HCEC 1CT (cell line): ENCODE results near the gene CA11.

Source experiments
- DNase-seq: peaks from one replicate; pipeline ENCODE4 v3.0.0-alpha.2; 2017

CA11 gene

DNA sequence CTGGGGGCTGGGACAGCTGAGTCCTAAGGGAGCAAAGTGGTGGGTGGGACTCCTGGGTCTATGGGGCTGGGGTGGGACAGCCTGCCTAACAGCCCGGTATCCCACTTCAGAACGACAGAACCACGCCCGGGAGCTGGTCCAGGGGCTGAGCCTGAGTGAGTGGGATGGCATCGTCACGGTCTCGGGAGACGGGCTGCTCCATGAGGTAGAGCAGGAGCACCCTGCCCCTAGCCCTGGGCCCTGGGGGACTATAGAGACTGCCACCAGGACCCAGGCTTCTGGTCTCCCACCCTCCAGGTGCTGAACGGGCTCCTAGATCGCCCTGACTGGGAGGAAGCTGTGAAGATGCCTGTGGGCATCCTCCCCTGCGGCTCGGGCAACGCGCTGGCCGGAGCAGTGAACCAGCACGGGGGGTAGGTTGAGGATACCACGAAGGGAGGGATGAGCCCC is 18.1 kb downstream of the CA11 start:
- DNase-seq, result no peak

DNA sequence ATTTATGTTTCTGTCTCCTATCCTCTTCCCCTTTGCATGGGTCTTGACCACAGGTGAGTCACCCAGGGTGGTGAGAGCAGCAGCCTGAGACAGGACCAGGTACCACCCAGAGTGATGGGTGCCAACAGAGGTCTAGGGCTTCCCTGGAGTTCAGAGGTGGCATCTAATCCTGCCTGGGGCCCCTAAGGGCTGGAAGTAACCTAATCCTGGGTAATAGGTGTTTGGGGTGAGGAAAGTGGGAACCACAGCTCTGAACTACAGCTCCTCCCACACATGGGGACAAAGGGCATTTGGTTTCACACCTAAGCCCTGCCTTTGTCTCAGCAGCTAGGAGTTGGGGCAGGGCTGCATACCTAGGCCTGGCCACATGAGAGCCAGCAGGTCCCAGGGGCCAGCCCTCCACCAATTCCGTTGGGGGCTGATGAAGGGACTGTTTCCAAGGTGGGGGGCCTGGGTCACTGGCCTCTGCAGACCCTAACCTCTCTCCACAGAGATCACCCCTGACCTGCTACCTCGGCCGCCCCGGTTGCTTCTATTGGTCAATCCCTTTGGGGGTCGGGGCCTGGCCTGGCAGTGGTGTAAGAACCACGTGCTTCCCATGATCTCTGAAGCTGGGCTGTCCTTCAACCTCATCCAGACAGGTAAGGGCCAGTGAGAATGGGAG is 18.7 kb downstream of the CA11 start:
- no peak for DNase-seq

DNA sequence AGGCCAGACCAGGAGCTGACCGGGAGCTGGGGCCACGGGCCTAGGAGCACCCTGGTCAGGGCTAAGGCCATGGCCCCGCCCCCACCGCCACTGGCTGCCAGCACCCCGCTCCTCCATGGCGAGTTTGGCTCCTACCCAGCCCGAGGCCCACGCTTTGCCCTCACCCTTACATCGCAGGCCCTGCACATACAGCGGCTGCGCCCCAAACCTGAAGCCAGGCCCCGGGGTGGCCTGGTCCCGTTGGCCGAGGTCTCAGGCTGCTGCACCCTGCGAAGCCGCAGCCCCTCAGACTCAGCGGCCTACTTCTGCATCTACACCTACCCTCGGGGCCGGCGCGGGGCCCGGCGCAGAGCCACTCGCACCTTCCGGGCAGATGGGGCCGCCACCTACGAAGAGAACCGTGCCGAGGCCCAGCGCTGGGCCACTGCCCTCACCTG is 20.1 kb downstream of the CA11 start:
- no peak for DNase-seq

DNA sequence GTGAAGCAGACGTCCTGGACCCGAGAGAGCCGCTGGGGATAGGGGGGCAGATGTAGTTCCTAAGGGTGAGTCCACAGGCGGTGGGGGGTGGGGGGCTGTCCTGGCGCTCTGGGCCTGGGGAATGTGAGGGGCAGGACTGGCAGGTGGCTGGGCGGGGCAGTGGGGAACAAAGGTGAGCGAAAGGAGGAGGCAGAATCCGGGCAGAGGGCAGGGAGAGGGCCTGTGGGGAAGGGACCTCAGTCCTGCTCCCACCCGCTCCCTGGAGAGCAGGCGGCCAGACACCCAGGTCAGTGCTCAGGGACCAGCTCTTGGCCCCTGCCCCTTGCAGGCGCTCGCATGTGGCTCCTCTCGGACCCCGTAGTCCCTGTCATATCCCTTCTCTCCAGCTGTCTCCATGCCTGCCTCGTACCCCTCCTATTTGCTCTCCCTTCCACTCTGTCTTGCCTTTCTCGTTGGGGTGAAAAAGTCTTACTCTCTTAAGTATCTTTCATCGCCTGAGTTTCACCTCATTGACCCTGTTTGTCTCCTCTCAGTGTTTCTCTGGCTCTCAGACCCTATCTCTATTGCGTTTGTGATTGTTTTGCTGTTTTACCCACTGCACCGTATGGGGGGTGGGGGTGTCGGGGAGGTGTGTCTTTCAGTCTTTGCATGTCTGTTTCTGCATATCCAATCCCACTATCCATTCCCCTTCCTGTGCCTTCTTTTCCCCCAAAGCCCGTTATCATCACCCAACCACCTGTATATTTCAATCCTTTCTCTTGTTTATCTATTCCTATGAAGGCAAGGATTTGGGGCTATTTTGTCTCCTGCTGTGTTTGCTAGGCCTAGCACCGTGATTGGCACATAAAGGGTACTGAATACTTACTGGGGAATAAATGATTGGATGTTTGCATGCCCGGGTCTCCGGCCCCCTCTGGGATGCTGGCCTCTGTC is 20.9 kb downstream of the CA11 start:
- no peak for DNase-seq

DNA sequence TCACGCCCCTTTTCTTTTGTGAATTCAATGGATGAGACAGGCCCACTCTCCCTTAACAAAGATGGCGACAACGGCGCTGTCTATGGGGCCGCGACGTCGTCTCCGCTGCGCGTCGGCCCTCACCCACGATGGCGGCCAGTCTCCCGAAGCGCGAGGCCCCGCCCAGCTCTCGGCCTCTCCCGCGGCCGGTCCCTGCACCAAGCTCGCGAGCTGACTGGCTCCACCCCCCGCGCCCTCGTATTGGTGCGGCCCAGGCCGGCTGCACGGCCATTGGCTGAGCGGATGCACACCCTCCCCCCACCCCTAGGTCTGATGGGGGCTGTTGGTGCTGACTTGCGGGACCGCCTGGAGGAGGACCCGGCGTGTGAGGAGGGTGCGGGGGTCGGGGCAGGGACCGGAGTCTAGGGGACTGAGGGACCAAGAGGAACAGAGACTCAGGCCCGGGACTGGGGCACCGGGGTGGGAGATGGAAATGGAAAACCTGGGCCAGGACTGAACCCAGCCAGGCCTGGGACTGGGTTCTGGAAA is 21.9 kb downstream of the CA11 start:
- peak; percentile 97 for DNase-seq

DNA sequence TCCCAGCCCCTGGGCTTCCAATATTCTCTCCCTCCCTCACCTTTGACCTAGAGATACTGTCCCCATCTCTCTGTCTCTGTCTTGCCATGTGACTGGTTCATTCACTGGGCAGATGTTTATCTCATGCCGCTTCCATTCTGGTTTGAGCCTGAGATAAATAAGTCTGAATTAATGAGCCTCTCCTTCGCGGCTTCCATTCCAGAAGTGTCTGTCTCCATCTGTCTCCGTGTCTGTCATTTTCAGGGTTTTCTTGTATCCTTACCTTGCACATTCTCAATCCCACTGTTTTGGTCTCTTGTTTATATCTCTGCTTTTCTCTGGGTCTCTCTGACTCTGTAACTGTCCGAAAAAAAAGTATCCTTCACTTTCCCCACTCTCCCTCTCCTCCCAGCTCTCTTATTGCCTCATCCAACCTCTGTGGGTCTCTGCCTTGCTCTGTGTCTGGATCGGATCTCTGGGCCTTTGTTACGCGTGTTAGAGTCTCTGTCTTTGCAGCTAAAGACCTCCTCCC is 22.4 kb downstream of the CA11 start:
- no peak for DNase-seq

DNA sequence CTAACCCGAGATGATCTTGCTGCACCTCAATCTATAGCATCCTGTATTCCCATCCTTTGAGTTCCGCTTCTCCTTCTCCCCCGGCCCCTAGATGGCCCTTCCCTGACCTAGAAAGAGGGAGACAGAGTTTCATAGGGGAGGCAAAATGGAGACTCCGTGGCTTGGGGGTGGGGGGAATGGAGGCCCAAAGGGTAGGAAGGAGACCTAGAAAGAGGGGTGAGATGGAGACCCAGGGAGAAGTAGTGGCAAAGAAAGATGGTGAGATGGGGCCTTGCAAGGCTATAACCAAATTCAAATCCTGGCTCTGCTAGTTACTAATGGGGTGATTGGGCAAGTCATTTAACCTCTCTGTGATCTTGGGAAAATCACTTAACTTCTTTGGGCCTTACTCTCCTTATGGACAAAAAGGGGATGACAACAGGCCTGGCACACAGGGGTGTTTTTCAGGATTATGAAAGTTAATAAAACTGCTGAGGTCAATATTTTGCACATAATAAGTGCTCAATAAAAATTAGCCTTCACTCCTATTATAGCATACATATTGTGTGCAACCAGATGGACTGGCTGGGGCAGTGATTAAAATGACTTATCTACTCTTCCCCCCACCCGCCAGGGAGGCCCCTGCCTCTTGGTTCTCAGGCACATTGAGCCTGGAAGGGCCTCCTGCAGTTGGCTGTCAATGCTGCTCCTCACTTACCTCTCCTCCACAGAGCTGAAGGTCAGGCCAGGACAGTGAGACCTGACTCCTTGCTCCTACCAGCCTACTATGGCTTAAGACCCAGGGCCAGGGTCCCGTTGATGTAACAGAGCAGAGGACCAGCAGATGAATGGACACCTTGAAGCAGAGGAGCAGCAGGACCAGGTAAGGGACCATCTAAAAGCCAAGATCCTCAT is 26.0 kb downstream of the CA11 start:
- DNase-seq, result peak; percentile 38

DNA sequence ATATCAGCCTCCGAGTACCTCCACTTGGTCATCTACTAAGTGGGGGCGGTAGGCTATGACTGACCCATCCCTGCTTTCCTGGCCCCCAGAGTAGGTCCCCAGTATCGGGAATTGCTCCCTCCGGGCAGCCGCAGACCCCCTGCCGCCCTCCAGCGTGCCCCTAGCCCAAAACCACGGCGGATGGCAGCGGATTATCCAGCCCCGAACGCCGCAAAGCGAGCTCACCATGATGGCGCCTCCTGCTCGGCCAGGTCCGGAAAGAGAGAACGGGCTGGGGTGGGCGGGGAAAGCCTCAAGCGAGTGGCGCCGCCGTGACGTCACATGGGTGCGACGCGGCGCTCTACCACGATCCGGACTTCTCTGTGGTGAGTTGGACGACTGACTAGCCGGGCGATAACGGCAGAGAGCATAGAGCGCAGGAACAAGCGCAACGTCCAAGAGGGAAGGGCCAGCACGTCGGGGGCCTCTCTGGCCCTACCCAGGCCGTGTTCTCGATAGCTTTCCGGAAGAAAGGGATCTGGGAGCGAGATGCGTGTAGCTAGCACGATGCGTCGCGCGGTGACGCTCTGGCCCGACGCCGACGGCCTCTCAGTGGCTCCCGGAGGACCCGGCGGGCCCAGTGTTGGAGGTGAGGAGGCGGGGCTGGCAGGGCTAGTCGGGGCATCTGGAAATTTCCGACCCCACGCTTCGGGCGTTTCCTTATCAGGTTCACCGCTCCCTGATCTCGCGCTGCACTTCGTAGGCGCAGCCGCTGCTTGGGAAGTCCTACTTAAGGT is 26.9 kb downstream of the CA11 start, which contains the start of the genes RPL18 and SPHK2:
RPL18 (minus strand) TSS at position 263 of the 776 bp plus-strand sequence; CDS start at position 228, 35 bp downstream.
SPHK2 (plus strand) TSS at position 591 of the 776 bp plus-strand sequence. CDS start 1,009 bp downstream, outside the sequence.
- peak; percentile 100 for DNase-seq

DNA sequence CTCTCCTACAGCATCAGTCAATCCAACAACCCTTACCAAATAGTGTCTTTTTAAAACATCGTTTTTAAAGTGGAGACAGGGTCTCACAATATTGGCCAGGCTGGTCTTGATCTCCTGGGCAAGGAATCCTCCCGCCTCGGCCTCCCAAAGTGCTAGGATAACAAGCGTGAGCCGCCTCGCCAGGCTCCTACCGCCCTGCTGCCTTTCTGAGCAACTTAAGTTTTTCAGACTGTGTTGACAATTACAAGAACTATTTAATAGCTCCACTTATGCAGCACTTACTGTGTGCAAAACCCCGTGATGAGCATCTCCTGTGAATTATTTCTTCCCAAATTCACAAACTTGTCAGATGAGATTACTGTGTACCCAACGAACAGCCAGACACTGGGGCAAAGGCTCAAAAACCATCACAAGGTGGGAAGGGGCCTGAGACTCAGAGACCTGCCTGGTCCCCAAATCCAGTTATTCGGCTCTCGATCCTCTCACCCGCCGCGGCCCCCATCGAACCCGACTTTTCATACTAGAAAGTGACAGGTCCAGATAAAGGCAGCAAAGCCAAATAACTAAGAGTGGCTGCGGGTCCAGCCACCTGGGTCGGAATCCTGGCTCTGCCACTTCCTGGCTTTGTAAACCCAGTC is 27.6 kb downstream of the CA11 start:
- no peak for DNase-seq

DNA sequence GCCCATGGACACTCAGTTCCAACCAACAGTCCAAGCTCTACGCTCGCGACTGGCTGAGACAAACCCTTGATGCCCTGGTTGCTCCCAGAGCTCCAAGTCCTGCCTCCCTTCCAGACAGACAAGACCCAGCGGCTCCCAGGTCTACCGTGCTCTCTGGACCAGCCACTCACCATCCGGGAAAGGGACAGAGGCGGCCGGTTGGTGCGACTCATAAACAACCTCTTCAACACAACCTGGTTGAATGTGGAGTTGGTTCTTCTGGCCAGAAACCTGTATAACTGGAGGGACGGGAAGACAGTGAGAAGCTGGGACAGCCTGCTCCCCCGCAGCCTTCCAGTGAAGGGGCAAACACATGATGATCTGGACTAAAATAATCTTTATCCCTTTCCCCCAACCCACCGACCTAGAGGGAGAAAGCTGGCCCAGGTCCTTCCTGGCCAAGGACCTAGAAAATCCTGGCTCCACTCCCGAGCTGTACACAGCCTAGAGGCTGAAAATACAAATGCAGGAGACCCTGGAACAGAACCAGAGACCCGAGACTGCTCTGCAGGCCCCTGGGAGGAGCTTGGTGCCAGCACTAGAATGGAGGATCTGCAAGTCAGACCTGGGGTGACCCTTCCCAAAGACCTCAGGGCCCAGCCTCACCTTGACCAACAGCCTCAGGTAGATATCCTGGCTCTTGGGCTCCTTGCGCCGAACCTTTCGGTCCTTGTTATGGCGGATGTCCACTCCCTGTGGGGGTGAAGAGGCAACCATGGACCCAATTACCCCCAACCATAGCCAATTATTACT is 28.6 kb downstream of the CA11 start:
- DNase-seq, result no peak

DNA sequence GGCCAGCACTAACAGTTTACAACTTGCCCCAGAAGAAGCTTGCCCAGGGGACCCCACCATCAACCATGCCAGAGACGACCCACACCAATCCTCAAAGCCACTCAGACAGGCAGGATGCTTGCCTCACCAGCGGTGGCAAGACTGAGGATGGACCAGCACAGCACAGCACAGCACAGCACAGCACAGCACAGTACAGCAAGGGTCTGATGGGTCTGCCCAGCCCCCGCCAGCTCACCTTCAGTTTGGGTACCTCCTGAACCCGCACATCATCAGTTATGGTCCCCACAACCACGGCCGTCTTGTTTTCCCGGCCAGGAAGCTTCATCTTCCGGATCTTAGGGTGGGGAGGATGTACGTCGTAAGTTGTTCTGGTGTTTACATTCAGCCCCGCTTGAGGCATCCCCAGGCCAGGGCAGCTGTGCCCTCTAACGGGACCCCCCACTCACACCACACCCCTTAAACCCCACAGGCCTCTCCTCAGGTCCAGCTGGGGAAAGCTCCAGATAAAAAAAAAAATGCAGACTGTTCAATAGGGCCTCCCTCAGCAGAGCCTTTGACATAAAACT is 29.4 kb downstream of the CA11 start:
- DNase-seq, result no peak

DNA sequence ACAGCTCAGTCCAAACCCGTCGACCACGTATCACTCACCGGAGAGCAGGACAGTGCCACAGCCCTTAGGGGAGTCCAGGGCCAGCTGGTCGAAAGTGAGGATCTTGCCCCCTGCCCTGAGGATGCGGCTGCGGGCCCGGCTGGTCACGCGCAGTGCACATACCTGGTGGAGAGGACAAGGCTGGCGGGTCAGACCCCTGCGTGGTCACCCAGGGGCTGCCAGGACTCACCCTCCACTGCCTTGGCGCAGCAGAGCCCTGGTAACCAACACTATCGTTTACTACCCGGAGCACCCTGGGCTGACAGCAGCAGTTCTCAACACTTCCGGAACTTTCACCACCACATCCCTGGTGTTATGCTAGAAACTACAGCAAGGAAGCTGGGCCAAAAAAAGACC is 29.9 kb downstream of the CA11 start:
- no peak for DNase-seq

DNA sequence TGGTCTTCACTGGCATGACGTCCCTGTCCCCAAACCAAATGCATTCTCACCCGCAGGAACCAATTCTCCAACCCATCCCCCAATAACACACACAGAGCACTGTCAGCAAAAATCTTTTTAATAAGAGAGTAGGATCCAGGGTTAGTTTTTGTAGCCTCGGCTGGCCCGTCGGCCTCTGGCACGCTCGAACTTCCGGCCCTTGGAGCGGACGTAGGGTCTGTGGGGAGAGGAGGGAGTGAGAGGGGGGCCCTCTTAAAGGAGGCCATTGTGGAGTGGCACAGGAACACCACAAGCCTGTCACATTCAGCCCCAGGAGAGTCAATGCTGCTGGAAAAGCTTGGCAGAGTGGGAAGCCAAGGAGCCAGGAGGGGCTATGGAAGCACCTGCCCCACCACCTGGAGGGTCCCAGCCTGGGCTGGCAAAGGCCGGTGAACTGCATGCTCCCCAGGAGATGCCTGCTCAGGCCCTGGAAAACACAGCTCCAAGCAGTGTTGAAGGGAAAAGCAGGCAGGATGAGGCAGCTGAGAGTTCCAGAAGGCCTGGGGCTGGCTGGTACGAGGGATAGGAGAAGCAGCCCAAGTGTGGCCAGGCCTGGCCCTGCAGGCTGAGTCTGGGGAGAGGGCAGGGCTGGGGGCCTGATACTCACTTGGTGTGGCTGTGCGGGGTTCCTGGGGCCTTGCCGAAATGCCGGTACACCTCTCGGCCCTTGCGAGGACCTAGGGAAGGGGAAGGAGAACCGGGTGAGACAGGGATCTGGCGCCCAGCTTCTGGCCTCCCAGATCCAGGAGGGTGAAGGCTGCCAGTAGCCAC is 30.6 kb downstream of the CA11 start:
- no peak for DNase-seq

DNA sequence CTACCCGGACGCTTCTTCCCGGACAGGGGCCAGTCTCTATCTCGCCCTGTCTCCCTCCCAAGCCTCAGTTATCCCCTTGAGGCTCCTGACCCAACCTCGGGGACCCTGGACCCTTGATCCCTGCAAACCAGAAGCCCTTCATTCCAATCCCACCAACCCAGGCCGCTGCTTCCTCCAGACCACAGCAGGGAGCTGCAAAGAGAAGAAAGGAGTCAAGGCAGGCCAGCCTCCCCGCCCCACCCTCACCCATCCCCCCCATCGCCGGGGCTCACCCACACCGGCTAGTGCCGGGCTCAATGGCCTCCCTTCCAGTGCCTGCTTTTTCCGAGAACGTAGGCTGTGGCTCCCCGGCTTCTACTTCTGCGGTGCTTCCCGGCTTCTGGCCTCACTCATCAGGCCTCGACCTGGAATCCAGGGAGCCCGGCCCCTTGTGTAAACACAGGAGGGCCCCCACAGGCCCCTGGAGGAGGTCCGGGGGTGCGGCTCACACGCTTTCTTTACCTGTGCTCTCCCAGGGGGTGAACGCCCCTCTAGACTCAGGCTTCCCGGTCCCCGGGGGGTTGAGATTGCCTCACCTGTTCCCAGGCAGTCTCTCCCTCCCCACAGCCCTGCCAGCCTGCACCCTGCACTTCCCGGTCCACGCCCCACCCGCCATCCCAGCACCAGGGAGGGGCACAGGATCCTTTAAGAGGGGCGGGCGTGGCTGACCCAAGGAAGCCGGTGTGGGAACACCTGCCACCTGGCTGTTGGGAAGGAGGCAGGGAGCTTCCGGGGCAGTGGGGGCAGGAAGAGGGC is 31.4 kb downstream of the CA11 start, which contains the start of gene FAM83E:
FAM83E (minus strand) TSS at position 641 of the 795 bp plus-strand sequence. CDS start 1,704 bp downstream, outside the sequence.
- DNase-seq, result peak; percentile 1

DNA sequence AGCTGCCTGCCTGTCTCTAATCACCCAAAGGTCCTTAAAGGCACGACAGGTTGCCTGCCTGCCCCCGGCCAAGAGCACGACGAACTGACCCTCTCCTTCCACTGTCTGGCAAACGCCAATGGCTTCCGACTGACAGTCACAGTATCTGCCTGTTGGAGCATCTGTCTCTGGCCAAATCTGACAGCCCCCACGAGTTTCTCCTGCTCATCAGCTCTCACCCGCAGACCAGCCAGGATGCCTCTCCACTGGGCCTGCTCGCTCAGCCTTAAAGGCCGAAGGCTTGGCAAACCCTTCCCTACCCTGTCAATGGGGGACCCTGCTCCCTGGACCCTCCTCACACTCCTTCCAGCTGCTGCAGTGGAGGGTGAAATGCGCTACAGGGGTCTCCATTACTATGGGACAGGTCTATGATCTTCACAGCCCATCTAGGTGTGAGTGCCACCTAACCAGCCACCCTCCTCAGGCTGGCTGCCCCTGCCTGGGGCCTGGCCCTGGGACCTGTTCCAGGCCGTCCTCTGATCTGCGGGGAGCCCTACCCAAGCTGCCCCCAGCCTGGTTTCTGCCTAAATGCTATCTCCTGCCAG is 32.0 kb downstream of the CA11 start:
- DNase-seq, result no peak

DNA sequence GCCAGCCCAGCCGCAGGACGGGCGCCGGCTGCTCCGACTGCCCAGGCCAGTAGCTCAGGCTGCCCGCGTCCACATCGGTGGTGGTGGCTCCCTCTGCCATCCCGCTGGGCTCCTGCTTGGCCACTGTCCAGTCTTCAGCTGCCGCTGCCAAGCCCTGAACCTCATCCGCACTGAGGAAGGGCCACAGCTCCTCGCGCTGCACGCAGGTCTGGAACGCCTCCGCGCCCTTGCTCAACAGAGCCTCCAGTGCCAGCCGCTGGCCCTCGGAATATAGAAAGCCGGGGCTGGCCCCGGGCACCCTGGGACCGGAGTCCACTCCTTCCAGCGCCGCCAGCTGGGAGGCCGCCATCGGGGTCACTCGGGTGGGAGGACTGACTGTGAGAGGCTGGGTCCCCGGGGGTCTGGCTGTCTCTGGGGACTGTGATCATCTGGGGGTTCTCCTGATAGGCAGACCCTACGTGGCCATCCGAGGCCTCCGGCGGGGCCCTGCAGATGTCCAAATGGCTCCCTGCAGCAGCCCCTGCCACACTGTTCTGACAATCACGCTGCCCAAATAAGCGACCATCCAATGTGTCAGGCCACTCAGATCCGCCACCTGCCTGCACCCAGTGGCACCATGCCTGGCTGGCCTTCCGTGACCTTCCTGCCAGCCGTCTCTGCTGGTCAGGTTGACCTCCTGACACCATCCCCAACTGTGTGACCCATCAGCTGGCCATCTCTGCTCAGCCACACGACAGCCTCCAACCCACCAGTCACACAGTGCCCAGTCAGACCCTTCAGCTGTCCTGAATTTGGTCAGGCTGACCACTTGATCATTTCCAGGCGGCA is 32.7 kb downstream of the CA11 start:
- no peak for DNase-seq
